Measurements from ENCODE around the gene SAMM50.

SAMM50 gene

GRCh38 chr22:44026066-44026629 is 70.9 kb downstream of the SAMM50 start:
- Histone ChIP-seq H3K27me3 (ENCODE audit: insufficient read depth, low read length) (peaks cover 12% of the 10 kb centered on the region), H3K36me3 (ENCODE audit: insufficient read depth, low read depth, low read length) (no peaks in the 10 kb centered on the region), H3K9me3 (ENCODE audit: insufficient read depth, low read depth, low read length) (no peaks in the 10 kb centered on the region), H3K27ac (ENCODE audit: low read length) (no peak overlapping the region), H3K4me1 (ENCODE audit: insufficient read depth, low read length) (peaks cover 7% of the 10 kb centered on the region; the same call in 1 of the 2 replicates), H3K9ac (ENCODE audit: low read depth, low read length) (no peak overlapping the region), H3K4me3 (ENCODE audit: low read length) (no peak overlapping the region)

- H3K27me3 ChIP-seq (ENCODE audit: insufficient read depth, low read length) = peaks cover 12% of the 10 kb centered on the region
- no peaks in the 10 kb centered on the region for H3K36me3 ChIP-seq (ENCODE audit: insufficient read depth, low read depth, low read length)
- no peak overlapping the region for H3K4me3 ChIP-seq (ENCODE audit: low read length)
- no peak overlapping the region for H3K9ac ChIP-seq (ENCODE audit: low read depth, low read length)
- H3K27ac ChIP-seq (ENCODE audit: low read length) = no peak overlapping the region
- H3K9me3 ChIP-seq (ENCODE audit: insufficient read depth, low read depth, low read length) = no peaks in the 10 kb centered on the region
- H3K4me1 ChIP-seq (ENCODE audit: insufficient read depth, low read length) = peaks cover 7% of the 10 kb centered on the region; the same call in 1 of the 2 replicates
Measured at GRCh38 chr22:44026630-44027511, 71.6 kb downstream of the SAMM50 start.

GRCh38 chr22:44028091-44028490 is 72.8 kb downstream of the SAMM50 start:
- Histone ChIP-seq H3K9me3 (ENCODE audit: insufficient read depth, low read depth, low read length) (no peaks in the 10 kb centered on the region), H3K4me1 (ENCODE audit: insufficient read depth, low read length) (peaks cover 7% of the 10 kb centered on the region; the same call in 1 of the 2 replicates), H3K36me3 (ENCODE audit: insufficient read depth, low read depth, low read length) (no peaks in the 10 kb centered on the region), H3K9ac (ENCODE audit: low read depth, low read length) (no peak overlapping the region), H3K27ac (ENCODE audit: low read length) (no peak overlapping the region), H3K27me3 (ENCODE audit: insufficient read depth, low read length) (peaks cover 12% of the 10 kb centered on the region), H3K4me3 (ENCODE audit: low read length) (no peak overlapping the region)

- Histone ChIP-seq H3K27ac (ENCODE audit: low read length) (no peak overlapping the region), H3K27me3 (ENCODE audit: insufficient read depth, low read length) (peaks cover 12% of the 10 kb centered on the region), H3K4me3 (ENCODE audit: low read length) (no peak overlapping the region), H3K9me3 (ENCODE audit: insufficient read depth, low read depth, low read length) (no peaks in the 10 kb centered on the region), H3K36me3 (ENCODE audit: insufficient read depth, low read depth, low read length) (no peaks in the 10 kb centered on the region), H3K9ac (ENCODE audit: low read depth, low read length) (no peak overlapping the region), H3K4me1 (ENCODE audit: insufficient read depth, low read length) (peaks cover 10% of the 10 kb centered on the region; the same call in 1 of the 2 replicates)
Measured at GRCh38 chr22:44029069-44029468, 73.8 kb downstream of the SAMM50 start.

GRCh38 chr22:44030051-44030701 is 74.9 kb downstream of the SAMM50 start:
- H3K9me3 ChIP-seq (ENCODE audit: insufficient read depth, low read depth, low read length) = no peaks in the 10 kb centered on the region
- no peak overlapping the region for H3K9ac ChIP-seq (ENCODE audit: low read depth, low read length)
- peaks cover 5% of the 10 kb centered on the region for H3K27me3 ChIP-seq (ENCODE audit: insufficient read depth, low read length)
- H3K36me3 ChIP-seq (ENCODE audit: insufficient read depth, low read depth, low read length) = no peaks in the 10 kb centered on the region
- no peak overlapping the region for H3K27ac ChIP-seq (ENCODE audit: low read length)
- H3K4me3 ChIP-seq (ENCODE audit: low read length) = no peak overlapping the region
- H3K4me1 ChIP-seq (ENCODE audit: insufficient read depth, low read length) = peaks cover 10% of the 10 kb centered on the region; the same call in 1 of the 2 replicates

- Histone ChIP-seq H3K27ac (ENCODE audit: low read length) (no peak overlapping the region), H3K9ac (ENCODE audit: low read depth, low read length) (no peak overlapping the region), H3K36me3 (ENCODE audit: insufficient read depth, low read depth, low read length) (no peaks in the 10 kb centered on the region)
Measured at GRCh38 chr22:44030702-44031082, 75.5 kb downstream of the SAMM50 start.

GRCh38 chr22:44031158-44031952 is 76.1 kb downstream of the SAMM50 start:
- Histone ChIP-seq H3K36me3 (ENCODE audit: insufficient read depth, low read depth, low read length) (no peaks in the 10 kb centered on the region), H3K4me3 (ENCODE audit: low read length) (no peak overlapping the region), H3K27ac (ENCODE audit: low read length) (no peak overlapping the region), H3K27me3 (ENCODE audit: insufficient read depth, low read length) (no peaks in the 10 kb centered on the region), H3K9ac (ENCODE audit: low read depth, low read length) (no peak overlapping the region), H3K4me1 (ENCODE audit: insufficient read depth, low read length) (peaks cover 4% of the 10 kb centered on the region; the same call in 1 of the 2 replicates), H3K9me3 (ENCODE audit: insufficient read depth, low read depth, low read length) (no peaks in the 10 kb centered on the region)

More at GRCh38 chr22:44030702-44031082, 75.5 kb downstream of the SAMM50 start:
- Histone ChIP-seq H3K9me3 (ENCODE audit: insufficient read depth, low read depth, low read length) (no peaks in the 10 kb centered on the region), H3K4me3 (ENCODE audit: low read length) (no peak overlapping the region), H3K27me3 (ENCODE audit: insufficient read depth, low read length) (no peaks in the 10 kb centered on the region; the same call in 1 of the 2 replicates), H3K4me1 (ENCODE audit: insufficient read depth, low read length) (peaks cover 10% of the 10 kb centered on the region; the same call in 1 of the 2 replicates)

GRCh38 chr22:44032126-44032730 is 77.0 kb downstream of the SAMM50 start:
- no peaks in the 10 kb centered on the region for H3K27me3 ChIP-seq (ENCODE audit: insufficient read depth, low read length)
- no peaks in the 10 kb centered on the region for H3K9me3 ChIP-seq (ENCODE audit: insufficient read depth, low read depth, low read length)
- peaks cover 3% of the 10 kb centered on the region; the same call in 1 of the 2 replicates for H3K4me1 ChIP-seq (ENCODE audit: insufficient read depth, low read length)
- H3K4me3 ChIP-seq (ENCODE audit: low read length) = no peak overlapping the region
- H3K9ac ChIP-seq (ENCODE audit: low read depth, low read length) = no peak overlapping the region
- no peaks in the 10 kb centered on the region for H3K36me3 ChIP-seq (ENCODE audit: insufficient read depth, low read depth, low read length)
- no peak overlapping the region for H3K27ac ChIP-seq (ENCODE audit: low read length)

- H3K9ac ChIP-seq (ENCODE audit: low read depth, low read length) = no peak overlapping the region
- H3K27ac ChIP-seq (ENCODE audit: low read length) = no peak overlapping the region
- H3K36me3 ChIP-seq (ENCODE audit: insufficient read depth, low read depth, low read length) = no peaks in the 10 kb centered on the region
- no peaks in the 10 kb centered on the region for H3K27me3 ChIP-seq (ENCODE audit: insufficient read depth, low read length)
- no peak overlapping the region for H3K4me3 ChIP-seq (ENCODE audit: low read length)
- H3K9me3 ChIP-seq (ENCODE audit: insufficient read depth, low read depth, low read length) = no peaks in the 10 kb centered on the region
- H3K4me1 ChIP-seq (ENCODE audit: insufficient read depth, low read length) = peaks cover 3% of the 10 kb centered on the region; the same call in 1 of the 2 replicates
Measured at GRCh38 chr22:44033287-44033686, 78.0 kb downstream of the SAMM50 start.

GRCh38 chr22:44033694-44034093 is 78.5 kb downstream of the SAMM50 start:
- H3K27me3 ChIP-seq (ENCODE audit: insufficient read depth, low read length) = no peaks in the 10 kb centered on the region
- no peak overlapping the region for H3K9ac ChIP-seq (ENCODE audit: low read depth, low read length)
- peaks cover 3% of the 10 kb centered on the region; the same call in 1 of the 2 replicates for H3K4me1 ChIP-seq (ENCODE audit: insufficient read depth, low read length)
- H3K9me3 ChIP-seq (ENCODE audit: insufficient read depth, low read depth, low read length) = no peaks in the 10 kb centered on the region
- H3K4me3 ChIP-seq (ENCODE audit: low read length) = no peak overlapping the region
- H3K27ac ChIP-seq (ENCODE audit: low read length) = no peak overlapping the region
- H3K36me3 ChIP-seq (ENCODE audit: insufficient read depth, low read depth, low read length) = no peaks in the 10 kb centered on the region

All from iPS-20b (cell line).